Measurements from ENCODE around the gene PSD4. TPM values are rescaled to one million over a fixed set of nuclear protein-coding genes. Genes with fewer than 3 reads are reported as not detected.

PSD4 gene
- total and polyA plus RNA-seq, 2 of the 4 experiments (the other 2 are of a cell fraction) = 0.36 to 0.70 TPM

- Histone ChIP-seq H2BK120ac (ENCODE audit: low read depth, low read length) (no peak overlapping the region), H2BK20ac (ENCODE audit: low read depth, low read length) (no peak overlapping the region), H2BK15ac (ENCODE audit: low read depth, low read length) (no peak overlapping the region), H4K8ac (ENCODE audit: low read depth in 2 of 2, low read length in 2 of 2) (no peak overlapping the region), H3K14ac (replicated peaks; ENCODE audit: low read depth, low read length) (no peak overlapping the region), H3K4ac (ENCODE audit: low read depth, low read length) (no peak overlapping the region), H3K4me2 (ENCODE audit: low read depth, low read length) (no peak overlapping the region), H3K79me1 (ENCODE audit: low read depth in 1 of 2, low read length in 2 of 2) (no peaks in the 10 kb centered on the region), H3K36me3 (ENCODE audit: control insufficient read depth, insufficient read depth, low read length) (no peaks in the 10 kb centered on the region), H3K9me3 (ENCODE audit: control insufficient read depth, insufficient read depth, low read length) (no peaks in the 10 kb centered on the region), H3K4me1 (ENCODE audit: control insufficient read depth, insufficient read depth, low read length) (no peaks in the 10 kb centered on the region), H4K20me1 (ENCODE audit: insufficient read depth, low read length) (no peaks in the 10 kb centered on the region), H3K9ac (ENCODE audit: low read depth, low read length) (no peak overlapping the region), H3K23ac (ENCODE audit: low read depth, low read length) (no peak overlapping the region), H3K27me3 (ENCODE audit: control insufficient read depth, insufficient read depth, low read length) (peaks cover 4% of the 10 kb centered on the region), H2BK5ac (ENCODE audit: low read depth, low read length, poor library complexity, severe bottlenecking) (no peak overlapping the region), H3K9me1 (ENCODE audit: insufficient read depth, low read length) (no peaks in the 10 kb centered on the region), H4K91ac (ENCODE audit: insufficient read depth, low read depth, low read length) (no peak overlapping the region), H3K56ac (ENCODE audit: extremely low read depth, insufficient read depth, low read length) (no peak overlapping the region), H3K27ac (ENCODE audit: insufficient read depth, low read length) (no peak overlapping the region), H2AK9ac (replicated peaks; ENCODE audit: low read depth, low read length, poor library complexity) (no peak overlapping the region), H2AFZ (replicated peaks; ENCODE audit: low read length, poor library complexity) (no peak overlapping the region), H3K18ac (ENCODE audit: low read depth, low read length) (no peak overlapping the region), H2AK5ac (ENCODE audit: low read depth, low read length) (no peak overlapping the region), H3K4me3 (ENCODE audit: insufficient read depth, low read depth, low read length) (no peak overlapping the region), H4K5ac (ENCODE audit: low read depth, low read length) (no peak overlapping the region)
- WGBS, 2 experiments (ENCODE audit: extremely low coverage in 2 of 2, insufficient read length in 1 of 2) = no CpG with 5 or more reads among the region's 4 CpGs
- TF ChIP-seq, protein P1, sequence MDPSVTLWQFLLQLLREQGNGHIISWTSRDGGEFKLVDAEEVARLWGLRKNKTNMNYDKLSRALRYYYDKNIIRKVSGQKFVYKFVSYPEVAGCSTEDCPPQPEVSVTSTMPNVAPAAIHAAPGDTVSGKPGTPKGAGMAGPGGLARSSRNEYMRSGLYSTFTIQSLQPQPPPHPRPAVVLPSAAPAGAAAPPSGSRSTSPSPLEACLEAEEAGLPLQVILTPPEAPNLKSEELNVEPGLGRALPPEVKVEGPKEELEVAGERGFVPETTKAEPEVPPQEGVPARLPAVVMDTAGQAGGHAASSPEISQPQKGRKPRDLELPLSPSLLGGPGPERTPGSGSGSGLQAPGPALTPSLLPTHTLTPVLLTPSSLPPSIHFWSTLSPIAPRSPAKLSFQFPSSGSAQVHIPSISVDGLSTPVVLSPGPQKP (IDR thresholded peaks at IDR 0.05; ENCODE audit: borderline replicate concordance, low read depth, low read length) = no peak
- TF ChIP-seq CHD1 (IDR thresholded peaks at IDR 0.05; ENCODE audit: low read depth, low read length) = no peak
- no peak for DNase-seq
- intact Hi-C loops (cut with micrococcal nuclease) = no loop called here
- CTCF ChIA-PET = interaction anchor here (1.0 kb wide), 1 partner anchor 54 kb away, joined by 3 read pairs; no protein-coding TSS in a partner anchor
- dilution Hi-C loops (cut with HindIII; ENCODE audit: low sequenced_read_pairs, unreplicated experiment) = no loop called here
- no TSS peak for BruUV-seq (replicated peaks)
- POLR2A ChIA-PET (ENCODE audit: unreplicated experiment) = no interaction called here
- in situ Hi-C loops (cut with MboI; ENCODE audit: low sequenced_read_pairs) = no loop called here
- no peak for ATAC-seq (ENCODE audit: low read depth)
Measured at GRCh38 chr2:113144259-113144658, 29.5 kb upstream of the PSD4 start.
